ENCODE data around the gene PIK3R2. TPM values are rescaled to one million over a fixed set of nuclear protein-coding genes. Genes with fewer than 3 reads are reported as not detected.

Gene PIK3R2
- total and polyA plus RNA-seq, 2 of the 8 experiments (the other 6 are each of a cell fraction or from before 2014, with no cell fraction given): 21.7 to 57.1 TPM

- TF ChIP-seq KDM4A (IDR thresholded peaks at IDR 0.05; ENCODE audit: low read depth, low read length, severe bottlenecking) (no peak), FOSL1 (IDR thresholded peaks at IDR 0.05; ENCODE audit: insufficient read depth, low read depth, low read length) (no peak), MAFK (IDR thresholded peaks at IDR 0.05; ENCODE audit: low read depth, low read length) (no peak), HDAC2 (IDR thresholded peaks at IDR 0.05; ENCODE audit: borderline replicate concordance in 1 of 2, low read depth in 2 of 2, low read length in 2 of 2) (no peak), NANOG (IDR thresholded peaks at IDR 0.05; ENCODE audit: insufficient read depth, low read depth, low read length, poor library complexity, severe bottlenecking) (no peak), SIRT6 (IDR thresholded peaks at IDR 0.05; ENCODE audit: low read length) (no peak), BCL11A (IDR thresholded peaks at IDR 0.05; ENCODE audit: low read depth in 2 of 2, low read length in 2 of 2) (no peak), KDM1A (IDR thresholded peaks at IDR 0.05; ENCODE audit: borderline replicate concordance, low read length) (no peak), SRF (IDR thresholded peaks at IDR 0.05; ENCODE audit: low read depth, low read length) (no peak), SIN3A (conservative IDR thresholded peaks at IDR 0.05 in 1 of 2, IDR thresholded peaks at IDR 0.05 in 1 of 2; ENCODE audit: low read depth in 1 of 2, low read length in 2 of 2) (peak; percentile 48 to 63; a peak in 2 of 4 replicates), CREB1 (IDR thresholded peaks at IDR 0.05) (peak; percentile 92), GTF2F1 (IDR thresholded peaks at IDR 0.05; ENCODE audit: borderline replicate concordance, low read depth, low read length) (no peak), TAF1 (IDR thresholded peaks at IDR 0.05; ENCODE audit: low read depth, low read length) (no peak), KDM5A (IDR thresholded peaks at IDR 0.05; ENCODE audit: low read length) (no peak), JUN (IDR thresholded peaks at IDR 0.05; ENCODE audit: low read depth, low read length) (no peak)
Measured at GRCh38 chr19:18203863-18204393, 51.0 kb downstream of the PIK3R2 start, which contains the start of gene RAB3A (continued).
